Stomach (tissue), 9 donors: Measurements from ENCODE around the gene PANX3. TPM values are rescaled to one million over a fixed set of nuclear protein-coding genes. Genes with fewer than 3 reads are reported as not detected.
A peak's percentile ranks its signal among the peaks of the same experiment; 100 is the strongest.

Experiments used
- DNase-seq, 2 donors: peaks; one replicate each; pipeline versions ENCODE4 v3.0.0 to v3.0.0-alpha.2; 2013 to 2019
- H3K27ac ChIP-seq, 5 donors: fragments of 200-600 bp in 4 of 5; sonication (generic) in 4 of 5; one replicate each; pipeline ENCODE4 v1.5.1; 2013 to 2019; ENCODE audit warnings: mild to moderate bottlenecking in 1 of 5, moderate library complexity in 1 of 5
- H3K27me3 ChIP-seq, 3 donors: fragments of 200-600 bp; sonication (generic); one replicate each; pipeline ENCODE4 v1.5.1; 2017 to 2019; ENCODE audit warnings: mixed run types in 1 of 3
- H3K36me3 ChIP-seq, 4 donors: fragments of 200-600 bp; sonication (generic); 1 replicate in 3 of 4; 2 replicates in 1 of 4; pipeline ENCODE4 v1.5.1; 2016 to 2019
- H3K4me1 ChIP-seq, 4 donors: fragments of 200-600 bp; sonication (generic); one replicate each; pipeline ENCODE4 v1.5.1; 2016 to 2019
- H3K4me3 ChIP-seq, 4 donors: fragments of 200-600 bp; sonication (generic) in 3 of 4; one replicate each; pipeline ENCODE4 v1.5.1; 2016 to 2019; ENCODE audit warnings: mild to moderate bottlenecking in 1 of 4
- H3K9me3 ChIP-seq, 4 donors: fragments of 200-600 bp; sonication (generic); one replicate each; pipeline ENCODE4 v1.5.1; 2016 to 2019
- CTCF ChIP-seq, 7 experiments: fragments of 450-650 bp in 4 of 7; fragments of 200-600 bp in 3 of 7; sonication (generic) in 3 of 7; IDR thresholded peaks; one replicate each; pipeline ENCODE4 v1.5.1; 2016 to 2019; ENCODE audit warnings: antibody characterized with exemption in 7 of 7, control low read depth in 2 of 7, mild to moderate bottlenecking in 1 of 7
- EP300 ChIP-seq: sonication (generic); formaldehyde crosslinking; IDR thresholded peaks from one replicate; pipeline ENCODE4 v1.6.1; 2017; ENCODE audit warnings: antibody characterized with exemption
- POLR2A ChIP-seq, 4 donors: fragments of 450-650 bp; IDR thresholded peaks; one replicate each; pipeline ENCODE4 v1.6.1; 2016; ENCODE audit warnings: antibody characterized with exemption in 4 of 4, control low read depth in 2 of 4, mild to moderate bottlenecking in 1 of 4, moderate library complexity in 1 of 4
- POLR2AphosphoS5 ChIP-seq, 3 donors: sonication (generic); formaldehyde crosslinking; IDR thresholded peaks; one replicate each; pipeline ENCODE4 v1.6.1; 2016; ENCODE audit warnings: antibody characterized with exemption in 3 of 3
- WGBS, 5 donors: extraction: QIAGEN DNeasy Blood & Tissue Kit in 3 of 5; methylation state at CpG; one replicate each; pipeline versions ENCODE4 v1.1.5 to v1.1.7; 2013 to 2018; 5-methylcytosine and 5-hydroxymethylcytosine counted together
- intact Hi-C: fragments of 100-400 bp; cut with DNase I; formaldehyde crosslinking; loops from one replicate; pipeline ENCODE4 v1.15.1; 2023; ENCODE audit warnings: low total_unique reads
- polyA plus RNA-seq, 3 donors: library from polyadenylated mRNA; stranded (reverse); fragments of 200-250 nt; gene quantifications; one replicate each; pipeline ENCODE4 v1.2.3, GENCODE V29; 2013
- total RNA-seq, 5 donors: library from RNA; depleted of rRNA; stranded (reverse); fragments of >200 nt; gene quantifications; one replicate each; pipeline versions ENCODE4 v1.1.0 to v1.2.3, GENCODE V29; 2014 to 2016
- donor health status: healthy with polysubstance abuse.
- donor health status: Bipolar disorder and iron deficiency.
- donor health status: healthy.

The PANX3 gene
- total and polyA plus RNA-seq, 8 donors: not detected

GRCh38 chr11:124584681-124585372 is 26.4 kb upstream of the PANX3 start:
- intact Hi-C loops: loop anchor here (10.0 kb wide), 1 partner anchor 170 kb away; no protein-coding TSS in a partner anchor
- no peak overlapping the region for H3K27ac ChIP-seq

GRCh38 chr11:124586238-124586860 is 24.9 kb upstream of the PANX3 start:
- intact Hi-C loops: loop anchor here (10.0 kb wide), 1 partner anchor 172 kb away; no protein-coding TSS in a partner anchor
- TF ChIP-seq CTCF (IDR thresholded peaks at IDR 0.05): peak in 4 of 7 experiments; percentile 26 to 53 (median 44)
- no peak for TF ChIP-seq POLR2AphosphoS5 (IDR thresholded peaks at IDR 0.05)
- no peak for TF ChIP-seq POLR2A (IDR thresholded peaks at IDR 0.05)
- peak; percentile 55 to 79 for DNase-seq
- H3K27me3 ChIP-seq: no peaks in the 10 kb centered on the region
- 37 to 54% (median 48%) methylated on average over 3 of the region's 3 CpGs for WGBS, 5 donors
- no peaks in the 10 kb centered on the region for H3K36me3 ChIP-seq
- H3K4me1 ChIP-seq: no peaks in the 10 kb centered on the region
- no peaks in the 10 kb centered on the region for H3K9me3 ChIP-seq
- no peak overlapping the region for H3K27ac ChIP-seq
- H3K4me3 ChIP-seq: no peak overlapping the region

More at GRCh38 chr11:124584681-124585372, 26.4 kb upstream of the PANX3 start:
- DNase-seq: no peak
- no peak for TF ChIP-seq CTCF (IDR thresholded peaks at IDR 0.05)
- TF ChIP-seq POLR2AphosphoS5 (IDR thresholded peaks at IDR 0.05): no peak
- TF ChIP-seq POLR2A (IDR thresholded peaks at IDR 0.05): no peak
- no peak for TF ChIP-seq EP300
- no peaks in the 10 kb centered on the region for H3K36me3 ChIP-seq
- H3K9me3 ChIP-seq: no peaks in the 10 kb centered on the region
- 51 to 68% (median 57%) methylated on average over 4 of the region's 4 CpGs for WGBS, 5 donors
- no peaks in the 10 kb centered on the region for H3K4me1 ChIP-seq
- H3K27me3 ChIP-seq: no peaks in the 10 kb centered on the region
- no peak overlapping the region for H3K4me3 ChIP-seq

- TF ChIP-seq POLR2AphosphoS5 (IDR thresholded peaks at IDR 0.05): no peak
- no peak for TF ChIP-seq POLR2A (IDR thresholded peaks at IDR 0.05)
- intact Hi-C loops: no loop called here
Observed at GRCh38 chr11:124591430-124591829, 19.8 kb upstream of the PANX3 start.

GRCh38 chr11:124592627-124593026 is 18.6 kb upstream of the PANX3 start:
- intact Hi-C loops: no loop called here
- H3K36me3 ChIP-seq: no peaks in the 10 kb centered on the region
- no peaks in the 10 kb centered on the region for H3K4me1 ChIP-seq
- H3K27me3 ChIP-seq: peaks cover 0 to 28% (median 0%) of the 10 kb centered on the region in 3 donors
- no peak for DNase-seq
- TF ChIP-seq POLR2A (IDR thresholded peaks at IDR 0.05): no peak
- TF ChIP-seq CTCF (IDR thresholded peaks at IDR 0.05): no peak
- TF ChIP-seq POLR2AphosphoS5 (IDR thresholded peaks at IDR 0.05): no peak
- TF ChIP-seq EP300: no peak
- no peak overlapping the region for H3K4me3 ChIP-seq
- no peak overlapping the region for H3K27ac ChIP-seq
- WGBS, 5 donors: 70 to 83% (median 74%) methylated on average over 6 of the region's 6 CpGs
- no peaks in the 10 kb centered on the region for H3K9me3 ChIP-seq

More at GRCh38 chr11:124591430-124591829, 19.8 kb upstream of the PANX3 start:
- Histone ChIP-seq H3K4me3 (no peak overlapping the region), H3K27me3 (peaks cover 0 to 20% (median 0%) of the 10 kb centered on the region in 3 donors), H3K4me1 (no peaks in the 10 kb centered on the region), H3K9me3 (no peaks in the 10 kb centered on the region), H3K36me3 (no peaks in the 10 kb centered on the region), H3K27ac (no peak overlapping the region)
- no peak for DNase-seq
- 68 to 76% (median 72%) methylated on average over 2 of the region's 2 CpGs for WGBS, 5 donors
